GM12878 (cell line): ENCODE data around the gene TLCD3B. TPM values are rescaled to one million over a fixed set of nuclear protein-coding genes. Genes with fewer than 3 reads are reported as not detected.

Experiments used
- ATAC-seq: fragments of 200-7000 bp; cut with Tn5 transposase; 3 replicates; pipeline ENCODE4 v1.9.1; 2020; ENCODE audit warnings: mild to moderate bottlenecking, moderate library complexity
- BruUV-seq: library from RNA; stranded (reverse); fragments of 400-500 nt; replicated peaks from 2 replicates; lab custom pipeline; 2021; lab: Mats Ljungman, UMichigan
- CTCF ChIA-PET: fragments of 300-600 bp; sonication (Branson Sonifier 250); formaldehyde crosslinking; extraction: SDS; loops from one replicate; lab custom pipeline; 2021; ENCODE audit warnings: inconsistent platforms; lab: Yijun Ruan, JAX
- POLR2A ChIA-PET: fragments of 350-600 bp; formaldehyde crosslinking; extraction: SDS; loops from one replicate; lab custom pipeline; 2021; ENCODE audit warnings: inconsistent platforms; lab: Charles Lee
- RAD21 ChIA-PET: fragments of 300-600 bp; sonication (Branson Sonifier 250); formaldehyde crosslinking; loops from one replicate; lab custom pipeline; 2023; ENCODE audit warnings: antibody characterized with exemption; ENCODE audit not compliant: unreplicated experiment; lab: Charles Lee
- SMC1A ChIA-PET: fragments of 300-600 bp; sonication (Branson Sonifier 250); formaldehyde crosslinking; loops from one replicate; lab custom pipeline; 2023; ENCODE audit not compliant: unreplicated experiment, uncharacterized antibody; lab: Charles Lee
- DNase-seq: peaks from one replicate; pipeline ENCODE4 v3.0.0-alpha.2; 2011; ENCODE audit warnings: low read depth, low spot score
- FAIRE-seq: peaks from 3 replicates; lab custom pipeline; 2011; peaks lifted over from hg19 to GRCh38; lab: Jason Lieb, UNC
- H2AFZ ChIP-seq: 2 replicates; pipeline ENCODE4 v1.6.0; 2011; ENCODE audit warnings: low read depth, low read length, control low read depth; ENCODE audit not compliant: control insufficient read depth
- H3K27ac ChIP-seq: 2 replicates; pipeline ENCODE4 v1.5.1; 2011; ENCODE audit warnings: control low read depth; ENCODE audit not compliant: control insufficient read depth, insufficient read depth
- H3K27me3 ChIP-seq, 2 experiments: replicated peaks in 1 of 2; 2 replicates each; pipeline versions ENCODE4 v1.6.0 to v1.6.1; 2011; ENCODE audit warnings: low read length in 1 of 2; ENCODE audit not compliant: control insufficient read depth in 2 of 2, insufficient read depth in 2 of 2
- H3K36me3 ChIP-seq, 2 experiments: 2 replicates each; pipeline ENCODE4 v1.5.1; 2011; ENCODE audit warnings: low read length in 1 of 2; ENCODE audit not compliant: control insufficient read depth in 2 of 2, insufficient read depth in 2 of 2
- H3K4me1 ChIP-seq: 2 replicates; pipeline ENCODE4 v1.6.1; 2011; ENCODE audit warnings: mild to moderate bottlenecking, low read length, moderate library complexity, mixed read lengths; ENCODE audit not compliant: control insufficient read depth, insufficient read depth
- H3K4me2 ChIP-seq: 2 replicates; pipeline ENCODE4 v1.6.0; 2011; ENCODE audit warnings: control low read depth; ENCODE audit not compliant: control insufficient read depth, insufficient read depth
- H3K4me3 ChIP-seq: fragments of 200-600 bp; sonication (generic); 2 replicates; pipeline ENCODE4 v1.5.1; 2016
- H3K79me2 ChIP-seq: 2 replicates; pipeline ENCODE4 v1.6.0; 2011; ENCODE audit warnings: low read length; ENCODE audit not compliant: control insufficient read depth, insufficient read depth
- H3K9ac ChIP-seq: 2 replicates; pipeline ENCODE4 v1.8.0; 2011; ENCODE audit warnings: low read length, control low read depth, mixed read lengths; ENCODE audit not compliant: control insufficient read depth, insufficient read depth
- H3K9me3 ChIP-seq: replicated peaks from 3 replicates; pipeline ENCODE4 v1.5.1; 2011; ENCODE audit warnings: mild to moderate bottlenecking, low read length; ENCODE audit not compliant: control insufficient read depth, insufficient read depth
- H4K20me1 ChIP-seq: 2 replicates; pipeline ENCODE4 v1.6.0; 2011; ENCODE audit not compliant: control insufficient read depth, insufficient read depth
- ASH2L ChIP-seq: fragments of 300-600, 200-600 bp; sonication (generic); IDR thresholded peaks from 2 replicates; pipeline ENCODE4 v1.6.1; 2017; ENCODE audit warnings: low read depth, mild to moderate bottlenecking, borderline replicate concordance
- BHLHE40 ChIP-seq, 2 experiments: fragments of 450-650 bp in 1 of 2; IDR thresholded peaks; 2 replicates each; pipeline ENCODE4 v1.6.1; 2011 to 2017; ENCODE audit warnings: low read depth in 2 of 2, borderline replicate concordance in 1 of 2, improper control_type of control experiment in 1 of 2, low read length in 1 of 2, mild to moderate bottlenecking in 1 of 2
- CBX3 ChIP-seq: fragments of 200-600 bp; sonication (generic); IDR thresholded peaks from 2 replicates; pipeline ENCODE4 v1.6.1; 2016; ENCODE audit warnings: low read depth, borderline replicate concordance
- FOXM1 ChIP-seq: IDR thresholded peaks from 2 replicates; pipeline ENCODE4 v1.6.1; 2012; ENCODE audit warnings: low read depth, mild to moderate bottlenecking, inconsistent platforms, low read length, moderate library complexity
- LARP7 ChIP-seq: fragments of 450-650 bp; IDR thresholded peaks from 2 replicates; pipeline ENCODE4 v1.6.1; 2017; ENCODE audit warnings: mild to moderate bottlenecking
- NBN ChIP-seq: fragments of 450-650 bp; IDR thresholded peaks from 2 replicates; pipeline ENCODE4 v1.6.1; 2016
- NFXL1 ChIP-seq: fragments of 450-650 bp; IDR thresholded peaks from 2 replicates; pipeline ENCODE4 v1.6.1; 2017; ENCODE audit warnings: antibody characterized with exemption, mild to moderate bottlenecking, borderline replicate concordance
- NFYA ChIP-seq: IDR thresholded peaks from 2 replicates; pipeline ENCODE4 v1.6.1; 2011; ENCODE audit warnings: low read depth, mild to moderate bottlenecking, low read length, improper control_type of control experiment, borderline replicate concordance
- NR2C2 ChIP-seq: IDR thresholded peaks from 2 replicates; pipeline ENCODE4 v1.6.1; 2011; ENCODE audit warnings: borderline replicate concordance, low read depth; ENCODE audit not compliant: control insufficient read depth, insufficient read length
- NRF1 ChIP-seq: conservative IDR thresholded peaks from 2 replicates; pipeline ENCODE4 v1.6.1; 2011; ENCODE audit warnings: mild to moderate bottlenecking, low read depth, low read length, improper control_type of control experiment
- PRDM15 ChIP-seq: fragments of 450-650 bp; formaldehyde crosslinking; IDR thresholded peaks from 2 replicates; pipeline ENCODE4 v1.4.0; 2020; ENCODE audit warnings: mild to moderate bottlenecking, moderate library complexity
- RELA ChIP-seq: fragments of 450-650 bp; IDR thresholded peaks from 2 replicates; pipeline ENCODE4 v1.8.0; 2014; ENCODE audit warnings: borderline replicate concordance; ENCODE audit not compliant: partially characterized antibody
- SPI1 ChIP-seq: IDR thresholded peaks from 2 replicates; pipeline ENCODE4 v1.6.1; 2011; ENCODE audit warnings: low read depth, mild to moderate bottlenecking, low read length, moderate library complexity, borderline replicate concordance; ENCODE audit not compliant: insufficient read depth
- SUPT20H ChIP-seq: IDR thresholded peaks from 2 replicates; pipeline ENCODE4 v1.6.1; 2011; ENCODE audit warnings: low read depth, mild to moderate bottlenecking, low read length, moderate library complexity, borderline replicate concordance; ENCODE audit not compliant: control insufficient read depth
- TBL1XR1 ChIP-seq: IDR thresholded peaks from 2 replicates; pipeline ENCODE4 v1.6.1; 2012; ENCODE audit warnings: low read depth, low read length, improper control_type of control experiment
- ZBTB11 ChIP-seq: fragments of 450-650 bp; formaldehyde crosslinking; IDR thresholded peaks from 2 replicates; pipeline ENCODE4 v1.5.0; 2022; ENCODE audit warnings: mild to moderate bottlenecking, missing genetic modification characterization
- WGBS: methylation state at CpG from one replicate; pipeline ENCODE4 v1.1.6; 2016; ENCODE audit warnings: low lambda C conversion rate; ENCODE audit not compliant: insufficient replicate concordance, insufficient coverage; ENCODE audit errors: missing lambda C conversion rate; 5-methylcytosine and 5-hydroxymethylcytosine counted together
- in situ Hi-C: fragments of 300-500 bp; cut with MboI; formaldehyde crosslinking; loops from 9 replicates; pipeline ENCODE4 v1.14.3; 2018; ENCODE audit warnings: mixed read lengths
- intact Hi-C: fragments of 100-400 bp; cut with micrococcal nuclease; formaldehyde crosslinking; loops from one replicate; pipeline ENCODE4 v1.14.2; 2022; ENCODE audit not compliant: unreplicated experiment
- polyA plus RNA-seq, 11 experiments: library from polyadenylated mRNA; depleted of rRNA in 4 of 11; unstranded in 6 of 11; stranded (reverse) in 5 of 11; fragments of >200 nt; fragmentation: Nextera tagmentation in 4 of 11; fragmentation: Illumina TruSeq in 1 of 11; extraction: Ambion mirVana in 4 of 11; extraction: Trizol in 1 of 11; gene quantifications; 1 replicate in 1 of 11; 2 replicates in 10 of 11; pipeline versions ENCODE4 v1.2.1 to v1.2.3, GENCODE V29; 2011 to 2016; ENCODE audit warnings: inconsistent platforms in 2 of 11, missing spikeins in 2 of 11, low read depth in 1 of 11
- total RNA-seq, 4 experiments: library from RNA; depleted of rRNA in 3 of 4; stranded (reverse); fragments of >200 nt in 3 of 4; fragmentation: Illumina TruSeq in 1 of 4; extraction: Trizol in 1 of 4; gene quantifications; 2 replicates each; pipeline versions ENCODE4 v1.2.1 to v1.2.3, GENCODE V29; 2013 to 2021

The TLCD3B gene
- total and polyA plus RNA-seq, 10 of the 15 experiments (the other 5 are each of a cell fraction or from before 2014, with no cell fraction given) = 0.05 to 0.51 (median 0.18) TPM; not detected in 4

GRCh38 chr16:30052671-30053372 lies 21.8 kb upstream of the TLCD3B start:
- peaks cover 3% of the 10 kb centered on the region; the same call in 1 of the 2 replicates for H3K4me1 ChIP-seq
- peak overlapping the region; percentile 55 for H3K27ac ChIP-seq
- peak overlapping the region; percentile 91 for H2AFZ ChIP-seq
- ChIA-PET SMC1A (interaction anchor here (1.4 kb wide), 1 partner anchor 39 kb away, joined by 5 read pairs; the partner anchor contains the start of gene TBX6), POLR2A (interaction anchor here (0.7 to 2.7 kb wide), 7 partner anchors 10 to 245 kb away, joined by 3 to 9 read pairs (median 4); partner anchors contain the start of genes ALDOA, HIRIP3, INO80E and TAOK2), CTCF (interaction anchor here (0.9 to 4.8 kb wide), 5 partner anchors 9 to 77 kb away, joined by 3 to 51 read pairs (median 4); partner anchors contain the start of genes ALDOA and TBX6), RAD21 (no interaction called here)
- H3K4me2 ChIP-seq = peak overlapping the region; percentile 60
- FAIRE-seq (no peak), ATAC-seq (peak; percentile 90), DNase-seq (peak; percentile 74)
- peak overlapping the region; percentile 71 for H3K9ac ChIP-seq
- H4K20me1 ChIP-seq = no peaks in the 10 kb centered on the region
- intact Hi-C loops = no loop called here
- H3K36me3 ChIP-seq = no peaks in the 10 kb centered on the region
- 3% methylated on average over 52 of the region's 58 CpGs for WGBS
- BruUV-seq = no TSS peak
- H3K79me2 ChIP-seq = no peaks in the 10 kb centered on the region
- H3K27me3 ChIP-seq = no peaks in the 10 kb centered on the region
- in situ Hi-C loops = no loop called here
- peak overlapping the region; percentile 83 for H3K4me3 ChIP-seq
- no peaks in the 10 kb centered on the region for H3K9me3 ChIP-seq
- TF ChIP-seq ASH2L = no peak
- no peak for TF ChIP-seq NR2C2
- no peak for TF ChIP-seq ZBTB11 (CRISPR knock-in tag)
- TF ChIP-seq BHLHE40 (IDR thresholded peaks at IDR 0.05; ENCODE audit: borderline replicate concordance in 1 of 2, low read depth in 2 of 2, low read length in 1 of 2) = peak in 1 of 2 experiments; percentile 55; a peak in 2 of 4 replicates
- no peak for TF ChIP-seq PRDM15 (CRISPR knock-in tag)
- TF ChIP-seq SUPT20H = no peak
- no peak for TF ChIP-seq NFXL1
- TF ChIP-seq NBN = peak; percentile 60; the same call in 1 of the 2 replicates
- no peak for TF ChIP-seq CBX3
- no peak for TF ChIP-seq NRF1
- TF ChIP-seq LARP7 = peak; percentile 90
- no peak; the same call in 1 of the 2 replicates for TF ChIP-seq SPI1
- TF ChIP-seq FOXM1 = no peak
- peak; percentile 59 for TF ChIP-seq RELA
- TF ChIP-seq TBL1XR1 = no peak
- TF ChIP-seq NFYA = no peak
